Lung (tissue), 12 donors: ENCODE data around the gene SGCA. TPM values are rescaled to one million over a fixed set of nuclear protein-coding genes. Genes with fewer than 3 reads are reported as not detected.

Experiments used
- ATAC-seq: fragments of 200-7000 bp; cut with Tn5 transposase; one replicate; pipeline ENCODE4 v1.9.1; 2020; ENCODE audit warnings: moderate number of reproducible peaks; ENCODE audit not compliant: insufficient read depth, low FRiP score
- DNase-seq, 3 donors: peaks; one replicate each; pipeline ENCODE4 v3.0.0-alpha.2; 2013 to 2017
- H3K27ac ChIP-seq, 2 donors: one replicate each; pipeline ENCODE4 v1.5.1; 2013; ENCODE audit warnings: mild to moderate bottlenecking in 2 of 2, moderate library complexity in 2 of 2, control low read depth in 1 of 2, inconsistent platforms in 1 of 2, low read depth in 1 of 2, low read length in 1 of 2
- H3K27me3 ChIP-seq, 3 donors: one replicate each; pipeline ENCODE4 v1.5.1; 2013; ENCODE audit warnings: low read length in 2 of 3; ENCODE audit not compliant: control insufficient read depth in 3 of 3, insufficient read depth in 3 of 3
- H3K36me3 ChIP-seq, 4 donors: one replicate each; pipeline ENCODE4 v1.5.1; 2013; ENCODE audit warnings: low read length in 4 of 4, mild to moderate bottlenecking in 1 of 4, moderate library complexity in 1 of 4; ENCODE audit not compliant: control insufficient read depth in 4 of 4, insufficient read depth in 4 of 4
- H3K4me1 ChIP-seq, 5 donors: one replicate each; pipeline ENCODE4 v1.5.1; 2013; ENCODE audit warnings: low read length in 5 of 5, mild to moderate bottlenecking in 2 of 5, moderate library complexity in 1 of 5; ENCODE audit not compliant: control insufficient read depth in 5 of 5, insufficient read depth in 5 of 5
- H3K4me3 ChIP-seq: one replicate; pipeline ENCODE4 v1.5.1; 2013; ENCODE audit warnings: mild to moderate bottlenecking, control low read depth, moderate library complexity
- H3K9ac ChIP-seq, 2 donors: one replicate each; pipeline ENCODE4 v1.5.1; 2013; ENCODE audit warnings: low read length in 2 of 2, control low read depth in 1 of 2; ENCODE audit not compliant: insufficient read depth in 1 of 2
- H3K9me3 ChIP-seq, 4 donors: one replicate each; pipeline ENCODE4 v1.5.1; 2013; ENCODE audit warnings: low read length in 3 of 4, mild to moderate bottlenecking in 1 of 4, moderate library complexity in 1 of 4; ENCODE audit not compliant: control insufficient read depth in 4 of 4, insufficient read depth in 3 of 4
- CTCF ChIP-seq: IDR thresholded peaks from 2 replicates; pipeline ENCODE4 v1.5.1; 2012; ENCODE audit warnings: mild to moderate bottlenecking; ENCODE audit errors: control extremely low read depth, extremely low read depth
- WGBS, 2 donors: extraction: QIAGEN DNeasy Blood & Tissue Kit; methylation state at CpG; one replicate each; pipeline ENCODE4 v1.1.7; 2013; 5-methylcytosine and 5-hydroxymethylcytosine counted together
- polyA plus RNA-seq, 2 donors: library from polyadenylated mRNA; stranded (reverse); fragments of 200-250 nt; gene quantifications; one replicate each; pipeline ENCODE4 v1.2.1, GENCODE V29; 2013
- total RNA-seq, 2 donors: library from RNA; depleted of rRNA in 1 of 2; stranded (reverse); fragments of >200 nt in 1 of 2; gene quantifications; one replicate each; pipeline ENCODE4 v1.2.1, GENCODE V29; 2014 to 2021
- donor health status: control.
- donor health status: control.
- donor health status: Bipolar disorder and iron deficiency.
- donor health status: healthy.
- donor health status: DM: yes; HTN: yes; CAD: no.

Gene SGCA
- total and polyA plus RNA-seq, 4 donors = 5.0 to 19.4 (median 14.0) TPM

GRCh38 chr17:50161023-50161910 lies 4.5 kb upstream of the SGCA start:
- Histone ChIP-seq H3K27me3 (no peaks in the 10 kb centered on the region), H3K27ac (peak overlapping the region; percentile 24 to 63)

GRCh38 chr17:50161911-50162288 lies 3.9 kb upstream of the SGCA start:
- no peak for DNase-seq
- 54 to 67% methylated on average over 16 of the region's 16 CpGs for WGBS, 2 donors
- Histone ChIP-seq H3K4me1 (peaks cover 0 to 10% (median 0%) of the 10 kb centered on the region in 5 donors), H3K36me3 (no peaks in the 10 kb centered on the region), H3K27ac (no peak overlapping the region), H3K9me3 (no peaks in the 10 kb centered on the region), H3K9ac (peak overlapping the region in 1 of 2 donors; percentile 61), H3K27me3 (no peaks in the 10 kb centered on the region), H3K4me3 (no peak overlapping the region)
- no peak for TF ChIP-seq CTCF
- ATAC-seq = no peak

More at GRCh38 chr17:50161023-50161910, 4.5 kb upstream of the SGCA start:
- H3K9ac ChIP-seq = peak overlapping the region in 1 of 2 donors; percentile 61
- 1% methylated on average over 46 to 53 of the region's 53 CpGs for WGBS, 2 donors
- no peaks in the 10 kb centered on the region for H3K36me3 ChIP-seq
- peaks cover 0 to 9% (median 0%) of the 10 kb centered on the region in 5 donors for H3K4me1 ChIP-seq
- no peaks in the 10 kb centered on the region for H3K9me3 ChIP-seq
- TF ChIP-seq CTCF = peak; percentile 94
- ATAC-seq (peak; percentile 98), DNase-seq (peak; percentile 96 to 98 (median 97))
- peak overlapping the region; percentile 56 for H3K4me3 ChIP-seq

GRCh38 chr17:50162466-50163254 lies 3.1 kb upstream of the SGCA start:
- H3K4me1 ChIP-seq = peaks cover 0 to 10% (median 0%) of the 10 kb centered on the region in 5 donors
- H3K36me3 ChIP-seq = no peaks in the 10 kb centered on the region
- H3K9ac ChIP-seq = no peak overlapping the region
- 68 to 69% methylated on average over 8 of the region's 8 CpGs for WGBS, 2 donors
- H3K9me3 ChIP-seq = no peaks in the 10 kb centered on the region
- no peak overlapping the region for H3K4me3 ChIP-seq
- H3K27me3 ChIP-seq = no peaks in the 10 kb centered on the region
- ATAC-seq (no peak), DNase-seq (no peak)
- no peak overlapping the region for H3K27ac ChIP-seq
- no peak for TF ChIP-seq CTCF
